Right lobe of liver (tissue), 6 donors: Measurements from ENCODE around the gene PPARGC1A. TPM values are rescaled to one million over a fixed set of nuclear protein-coding genes. Genes with fewer than 3 reads are reported as not detected.

Source experiments
- ATAC-seq, 4 donors: fragments of 200-7000 bp; cut with Tn5 transposase; one replicate each; pipeline ENCODE4 v1.9.1; 2020; ENCODE audit warnings: mild to moderate bottlenecking in 4 of 4, moderate library complexity in 4 of 4
- DNase-seq, 3 donors: peaks; one replicate each; pipeline ENCODE4 v3.0.0-alpha.2; 2020
- H3K27ac ChIP-seq, 3 donors: fragments of 200-600 bp; one replicate each; pipeline ENCODE4 v1.8.0; 2022
- H3K27me3 ChIP-seq, 2 donors: fragments of 200-600 bp; one replicate each; pipeline ENCODE4 v1.8.0; 2022
- H3K36me3 ChIP-seq, 4 donors: fragments of 200-600 bp; sonication (generic) in 1 of 4; one replicate each; pipeline versions ENCODE4 v1.5.1 to v1.8.0; 2017 to 2022; ENCODE audit warnings: control low read depth in 1 of 4
- H3K4me1 ChIP-seq, 4 donors: fragments of 200-600 bp; sonication (generic) in 1 of 4; one replicate each; pipeline versions ENCODE4 v1.5.1 to v1.8.0; 2017 to 2022; ENCODE audit warnings: control low read depth in 1 of 4
- H3K4me3 ChIP-seq, 3 donors: fragments of 200-600 bp; one replicate each; pipeline ENCODE4 v1.8.0; 2022
- H3K9me3 ChIP-seq, 4 donors: fragments of 200-600 bp; sonication (generic) in 1 of 4; one replicate each; pipeline versions ENCODE4 v1.5.1 to v1.8.0; 2017 to 2022; ENCODE audit warnings: control low read depth in 1 of 4
- CTCF ChIP-seq, 4 donors: fragments of 200-600 bp in 3 of 4; fragments of 450-650 bp in 1 of 4; IDR thresholded peaks; one replicate each; pipeline versions ENCODE4 v1.5.1 to v1.8.0; 2016 to 2022; ENCODE audit warnings: antibody characterized with exemption in 4 of 4, mild to moderate bottlenecking in 2 of 4
- POLR2A ChIP-seq: fragments of 450-650 bp; IDR thresholded peaks from one replicate; pipeline ENCODE4 v1.6.1; 2017; ENCODE audit warnings: antibody characterized with exemption, mild to moderate bottlenecking
- WGBS: methylation state at CpG from one replicate; pipeline ENCODE4 v1.1.6; 2018; ENCODE audit warnings: low coverage, low lambda C conversion rate; ENCODE audit not compliant: insufficient coverage; ENCODE audit errors: missing lambda C conversion rate; 5-methylcytosine and 5-hydroxymethylcytosine counted together
- intact Hi-C, 2 donors: fragments of 100-400 bp; cut with DNase I; formaldehyde crosslinking; loops; one replicate each; pipeline versions ENCODE4 v1.11.2 to v1.14.1; 2022
- total RNA-seq, 6 experiments: library from RNA; depleted of rRNA in 2 of 6; stranded (reverse); fragments of >200 nt in 2 of 6; fragmentation: NEBNext Ultra II Directional in 3 of 6; extraction: Animal tissue kit (Norgen Biotek cat#: 25700) in 3 of 6; gene quantifications; one replicate each; pipeline versions ENCODE4 v1.1.0 to v1.2.4, GENCODE V29; 2016 to 2023
- donor health status: DM: no; HTN: yes; CAD: no.
- donor health status: DM: no; HTN: no; CAD: no.
- donor health status: DM: no; HTN: no; CAD: no.
- donor health status: DM: no; HTN: yes; CAD: no.
- donor health status: DM: no; HTN: yes; CAD: no.

PPARGC1A gene
- total RNA-seq, 6 experiments from 2014 or later = 13.8 to 61.0 (median 37.6) TPM

GRCh38 chr4:23923141-23923540 lies 33.3 kb upstream of the PPARGC1A start:
- intact Hi-C loops = no loop called here
- H3K36me3 ChIP-seq = no peaks in the 10 kb centered on the region
- ATAC-seq (peak; percentile 73 to 86 (median 80)), DNase-seq (no peak)
- no peaks in the 10 kb centered on the region for H3K9me3 ChIP-seq
- TF ChIP-seq CTCF (IDR thresholded peaks at IDR 0.05) (no peak), POLR2A (no peak)
- no peaks in the 10 kb centered on the region for H3K27me3 ChIP-seq
- WGBS = 30% methylated on average over 3 of the region's 3 CpGs
- H3K4me1 ChIP-seq = peaks cover 0 to 29% (median 12%) of the 10 kb centered on the region in 4 donors
- peak overlapping the region; percentile 15 to 70 (median 57) for H3K27ac ChIP-seq
- H3K4me3 ChIP-seq = no peak overlapping the region

- Histone ChIP-seq H3K9me3 (no peaks in the 10 kb centered on the region), H3K4me1 (peaks cover 0 to 29% (median 12%) of the 10 kb centered on the region in 4 donors), H3K27ac (peak overlapping the region; percentile 15 to 70 (median 57)), H3K27me3 (no peaks in the 10 kb centered on the region), H3K4me3 (no peak overlapping the region), H3K36me3 (no peaks in the 10 kb centered on the region)
- DNase-seq (peak in 1 of 3 donors; percentile 52), ATAC-seq (peak; percentile 3 to 55 (median 34))
- intact Hi-C loops = no loop called here
- WGBS = 63% methylated on average over 8 of the region's 8 CpGs
- no peak for TF ChIP-seq CTCF (IDR thresholded peaks at IDR 0.05)
These were observed 32.8 kb upstream of the PPARGC1A start for GRCh38 chr4:23922541-23923111.

GRCh38 chr4:23922013-23922412 lies 32.2 kb upstream of the PPARGC1A start:
- 100% methylated on average over 2 of the region's 2 CpGs for WGBS
- intact Hi-C loops = no loop called here
- no peaks in the 10 kb centered on the region for H3K36me3 ChIP-seq
- peak in 1 of 3 donors; percentile 61 for DNase-seq
- peak; percentile 76 to 86 (median 84) for ATAC-seq
- H3K4me1 ChIP-seq = peaks cover 0 to 29% (median 12%) of the 10 kb centered on the region in 4 donors
- no peak for TF ChIP-seq POLR2A
- no peak for TF ChIP-seq CTCF (IDR thresholded peaks at IDR 0.05)
- H3K27me3 ChIP-seq = no peaks in the 10 kb centered on the region
- no peaks in the 10 kb centered on the region for H3K9me3 ChIP-seq
- peak overlapping the region; percentile 15 to 70 (median 57) for H3K27ac ChIP-seq
- no peak overlapping the region for H3K4me3 ChIP-seq

- no peaks in the 10 kb centered on the region for H3K27me3 ChIP-seq
- ATAC-seq = no peak
- DNase-seq = no peak
- H3K9me3 ChIP-seq = no peaks in the 10 kb centered on the region
- peaks cover 0 to 29% (median 12%) of the 10 kb centered on the region in 4 donors for H3K4me1 ChIP-seq
- 78% methylated on average over 4 of the region's 6 CpGs for WGBS
- peak overlapping the region in 2 of 3 donors; percentile 57 to 70 for H3K27ac ChIP-seq
- no peak for TF ChIP-seq POLR2A
- TF ChIP-seq CTCF (IDR thresholded peaks at IDR 0.05) = no peak
- no peaks in the 10 kb centered on the region for H3K36me3 ChIP-seq
- H3K4me3 ChIP-seq = no peak overlapping the region
- intact Hi-C loops = no loop called here
These were observed 31.6 kb upstream of the PPARGC1A start for GRCh38 chr4:23921447-23921845.
